Esophagus muscularis mucosa (tissue), 3 donors: ENCODE data around the gene ROBO1.

Source experiments
- CTCF ChIP-seq, 3 experiments: fragments of 200-600 bp in 2 of 3; fragments of 450-650 bp in 1 of 3; sonication (generic) in 2 of 3; IDR thresholded peaks; one replicate each; pipeline ENCODE4 v1.5.1; 2017 to 2019; ENCODE audit warnings: antibody characterized with exemption in 3 of 3, mild to moderate bottlenecking in 2 of 3, moderate library complexity in 1 of 3
- EP300 ChIP-seq: sonication (generic); formaldehyde crosslinking; IDR thresholded peaks from one replicate; pipeline ENCODE4 v1.6.1; 2017; ENCODE audit warnings: antibody characterized with exemption

- TF ChIP-seq CTCF (IDR thresholded peaks at IDR 0.05) (no peak), EP300 (no peak)
Measured at GRCh38 chr3:78823859-78824258, 943.9 kb downstream of the ROBO1 start.
